OCI-LY1 (cell line): Measurements from ENCODE around the gene WBP2.

Source experiments
- H2AFZ ChIP-seq: fragments of 200-600 bp; sonication (generic), shearing (Covaris generic); 2 replicates; pipeline ENCODE4 v1.6.0; 2014; ENCODE audit warnings: antibody characterized with exemption, mild to moderate bottlenecking, low read length
- H3F3A ChIP-seq: fragments of 200-600 bp; sonication (generic), shearing (Covaris generic); 2 replicates; pipeline ENCODE4 v1.6.0; 2014; ENCODE audit warnings: mild to moderate bottlenecking, antibody characterized with exemption, low read length, moderate library complexity; ENCODE audit not compliant: insufficient read depth
- H3K27ac ChIP-seq: fragments of 200-600 bp; sonication (generic); 2 replicates; pipeline ENCODE4 v1.5.1; 2014; ENCODE audit warnings: low read length, mixed run types, mild to moderate bottlenecking, low read depth; ENCODE audit not compliant: poor library complexity, severe bottlenecking
- H3K27me3 ChIP-seq: fragments of 200-600 bp; sonication (generic); 2 replicates; pipeline ENCODE4 v1.6.0; 2014; ENCODE audit warnings: antibody characterized with exemption, mild to moderate bottlenecking, low read length, moderate library complexity; ENCODE audit not compliant: insufficient read depth
- H3K36me3 ChIP-seq: fragments of 200-600 bp; sonication (generic); 2 replicates; pipeline ENCODE4 v1.6.1; 2014; ENCODE audit warnings: mild to moderate bottlenecking, antibody characterized with exemption, low read length, moderate library complexity, mixed read lengths; ENCODE audit not compliant: insufficient read depth
- H3K4me1 ChIP-seq: fragments of 200-600 bp; sonication (generic); 2 replicates; pipeline ENCODE4 v1.5.1; 2014; ENCODE audit warnings: mild to moderate bottlenecking, low read length, moderate library complexity; ENCODE audit not compliant: insufficient read depth, severe bottlenecking
- H3K4me2 ChIP-seq: fragments of 200-600 bp; sonication (generic), shearing (Covaris generic); 2 replicates; pipeline ENCODE4 v1.6.1; 2014; ENCODE audit warnings: low read length
- H3K4me3 ChIP-seq: fragments of 200-600 bp; sonication (generic); 2 replicates; pipeline ENCODE4 v1.5.1; 2014; ENCODE audit warnings: low read length, low read depth, mild to moderate bottlenecking, mixed read lengths; ENCODE audit not compliant: poor library complexity, severe bottlenecking
- H3K79me2 ChIP-seq: fragments of 200-600 bp; shearing (Covaris generic); 2 replicates; pipeline ENCODE4 v1.6.1; 2016; ENCODE audit warnings: mixed run types, low read length, mixed read lengths; ENCODE audit not compliant: insufficient read depth
- H3K9ac ChIP-seq: fragments of 200-600 bp; sonication (generic), shearing (Covaris generic); 2 replicates; pipeline ENCODE4 v1.6.1; 2014; ENCODE audit warnings: mild to moderate bottlenecking, low read length, mixed read lengths
- H3K9me2 ChIP-seq: fragments of 200-600 bp; sonication (generic), shearing (Covaris generic); 2 replicates; pipeline ENCODE4 v1.6.1; 2014; ENCODE audit warnings: low read depth, mild to moderate bottlenecking, low read length, mixed read lengths
- H3K9me3 ChIP-seq: fragments of 200-600 bp; shearing (Covaris generic); 2 replicates; pipeline ENCODE4 v1.6.1; 2014; ENCODE audit warnings: low read length, mixed read lengths
- H4K20me1 ChIP-seq: fragments of 200-600 bp; sonication (generic), shearing (Covaris generic); 2 replicates; pipeline ENCODE4 v1.6.0; 2016; ENCODE audit warnings: mild to moderate bottlenecking, low read length; ENCODE audit not compliant: insufficient read depth
- EZH2 ChIP-seq: fragments of 200-600 bp; sonication (generic), shearing (Covaris generic); IDR thresholded peaks from 2 replicates; pipeline ENCODE4 v1.8.0; 2017; ENCODE audit warnings: borderline replicate concordance, mixed run types, mild to moderate bottlenecking, antibody characterized with exemption, low read length, moderate library complexity, mixed read lengths

The WBP2 gene

GRCh38 chr17:75795820-75796607 is 59.1 kb downstream of the WBP2 start:
- H3K9ac ChIP-seq: no peak overlapping the region
- no peak overlapping the region for H2AFZ ChIP-seq
- H3K9me2 ChIP-seq: no peaks in the 10 kb centered on the region
- H3K4me1 ChIP-seq: no peaks in the 10 kb centered on the region
- no peaks in the 10 kb centered on the region for H4K20me1 ChIP-seq
- peaks cover 56% of the 10 kb centered on the region for H3K79me2 ChIP-seq
- H3K9me3 ChIP-seq: no peaks in the 10 kb centered on the region
- H3K36me3 ChIP-seq: peaks cover 90% of the 10 kb centered on the region
- no peak overlapping the region for H3K4me2 ChIP-seq
- H3K4me3 ChIP-seq: no peak overlapping the region
- H3F3A ChIP-seq: no peaks in the 10 kb centered on the region
- no peaks in the 10 kb centered on the region for H3K27me3 ChIP-seq
- TF ChIP-seq EZH2: no peak
- H3K27ac ChIP-seq: no peak overlapping the region
